Measurements from ENCODE around the gene EGR2.

EGR2 gene

GRCh38 chr10:62816331-62817120 is at the start of gene EGR2:
Gene EGR2, minus strand, starts transcription at chr10:62816366. Its CDS starts 337 bp downstream, at chr10:62816029.
- in situ Hi-C loops (cut with MboI; ENCODE audit: low sequenced_read_pairs): loop anchor here (10.0 to 25.0 kb wide), 2 partner anchors 129 to 202 kb away; no protein-coding TSS in a partner anchor

DNA sequence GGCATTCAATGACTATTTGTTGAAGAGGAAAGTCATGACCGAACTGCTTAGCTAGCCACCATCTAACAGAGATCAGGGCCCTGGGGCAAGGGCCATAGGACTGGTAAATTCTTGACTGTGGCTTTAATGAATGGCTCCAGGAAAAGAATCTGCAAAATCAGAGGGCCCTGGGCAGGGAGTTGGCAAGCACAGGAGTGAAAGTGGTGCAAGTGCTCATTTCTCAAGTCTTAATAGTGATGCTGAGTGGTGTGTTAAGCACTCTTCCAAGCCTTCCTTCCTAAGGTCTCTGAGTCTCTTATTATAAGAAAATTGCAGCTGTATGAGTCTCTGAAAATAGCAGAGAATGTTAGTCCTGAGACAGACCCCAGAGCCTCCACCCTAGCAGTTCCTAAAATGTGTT is 46.3 kb upstream of the EGR2 start:
- in situ Hi-C loops (cut with MboI; ENCODE audit: low sequenced_read_pairs): loop anchor here (25.0 kb wide), 1 partner anchor 225 kb away; no protein-coding TSS in a partner anchor

DNA sequence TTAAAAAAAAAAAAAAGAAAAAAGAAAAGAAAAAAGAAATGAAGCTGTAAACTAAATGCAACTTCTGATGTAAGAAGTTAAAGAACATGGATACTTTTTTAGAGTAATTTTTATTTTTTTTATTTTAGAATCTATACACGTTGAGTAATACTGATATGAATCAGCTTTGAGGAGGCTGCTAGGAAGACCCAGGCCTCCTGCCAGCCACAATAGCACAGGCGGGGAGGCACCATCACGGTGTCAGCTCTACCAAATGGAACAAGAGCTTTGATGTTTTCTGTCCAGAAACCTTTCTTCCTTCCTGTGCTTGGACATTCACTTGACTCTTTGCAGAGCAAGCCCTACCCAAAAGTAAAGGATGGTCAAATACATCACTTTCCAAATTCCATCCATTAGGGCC is 45.3 kb upstream of the EGR2 start:
- in situ Hi-C loops (cut with MboI; ENCODE audit: low sequenced_read_pairs): loop anchor here (25.0 kb wide), 1 partner anchor 226 kb away; no protein-coding TSS in a partner anchor

GRCh38 chr10:62860946-62861345 is 44.8 kb upstream of the EGR2 start:
- in situ Hi-C loops (cut with MboI; ENCODE audit: low sequenced_read_pairs): loop anchor here (25.0 kb wide), 1 partner anchor 226 kb away; no protein-coding TSS in a partner anchor

- in situ Hi-C loops (cut with MboI; ENCODE audit: low sequenced_read_pairs): loop anchor here (25.0 kb wide), 1 partner anchor 229 kb away; no protein-coding TSS in a partner anchor
Measured at GRCh38 chr10:62858364-62858763, 42.2 kb upstream of the EGR2 start.

- in situ Hi-C loops (cut with MboI; ENCODE audit: low sequenced_read_pairs): loop anchor here (25.0 kb wide), 1 partner anchor 231 kb away; no protein-coding TSS in a partner anchor
Measured at GRCh38 chr10:62856021-62856420, 39.9 kb upstream of the EGR2 start.

GRCh38 chr10:62853710-62854109 is 37.5 kb upstream of the EGR2 start:
- in situ Hi-C loops (cut with MboI; ENCODE audit: low sequenced_read_pairs): loop anchor here (25.0 kb wide), 1 partner anchor 234 kb away; no protein-coding TSS in a partner anchor

DNA sequence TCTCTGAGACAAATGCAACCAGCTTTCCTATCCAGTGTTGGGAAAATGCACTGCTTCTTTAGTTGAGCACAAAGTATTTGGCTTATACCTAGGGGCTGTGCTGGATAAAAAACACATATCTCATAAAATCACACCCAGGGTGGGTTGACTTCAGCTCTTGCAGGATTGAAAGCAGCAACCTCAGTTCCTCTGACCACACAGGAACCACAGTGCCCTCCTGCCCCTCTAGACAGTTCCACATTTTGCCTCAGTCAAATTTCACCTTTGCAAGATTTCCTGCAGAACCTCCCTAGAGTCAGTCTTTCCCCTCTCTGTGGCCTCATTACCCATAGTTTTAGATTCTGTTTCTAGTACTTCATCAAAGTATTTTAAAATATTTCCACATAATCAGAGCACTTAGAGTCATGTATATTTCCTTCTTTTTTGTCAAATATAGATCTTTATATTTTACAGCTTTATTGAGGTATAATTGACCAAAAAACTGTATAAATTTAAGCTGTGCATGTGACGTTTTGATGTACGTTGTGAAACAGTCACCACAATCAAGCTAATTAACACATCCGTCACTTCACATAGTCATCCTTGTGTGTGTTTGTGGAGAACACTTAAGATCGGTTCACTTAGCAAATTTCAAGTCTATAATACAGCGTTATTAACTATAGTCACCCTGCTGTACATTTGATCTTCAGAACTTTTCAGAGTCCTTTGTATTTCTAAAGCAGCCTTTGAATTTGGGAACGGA is 37.0 kb upstream of the EGR2 start:
- in situ Hi-C loops (cut with MboI; ENCODE audit: low sequenced_read_pairs): loop anchor here (25.0 kb wide), 1 partner anchor 234 kb away; no protein-coding TSS in a partner anchor

DNA sequence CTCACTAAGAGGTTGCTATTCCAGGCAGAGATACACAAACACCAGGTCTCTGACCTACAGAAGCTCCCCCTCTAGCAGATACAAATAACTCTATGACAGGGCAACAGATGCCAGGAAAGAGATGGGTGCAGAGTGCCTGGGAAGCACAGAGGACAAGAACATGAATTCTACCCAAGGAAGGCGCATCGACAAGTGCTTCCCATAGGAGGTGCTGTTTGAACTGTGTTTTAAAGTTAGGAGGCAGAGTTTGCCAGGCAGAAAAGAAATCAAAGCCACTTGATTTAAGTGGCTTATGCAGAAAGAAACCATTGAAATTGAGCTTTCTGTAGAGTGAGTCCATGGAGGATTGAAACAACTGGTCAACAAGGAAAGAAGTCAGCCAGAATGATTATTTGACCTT is 35.3 kb upstream of the EGR2 start:
- in situ Hi-C loops (cut with MboI; ENCODE audit: low sequenced_read_pairs): loop anchor here (25.0 kb wide), 1 partner anchor 236 kb away; no protein-coding TSS in a partner anchor

DNA sequence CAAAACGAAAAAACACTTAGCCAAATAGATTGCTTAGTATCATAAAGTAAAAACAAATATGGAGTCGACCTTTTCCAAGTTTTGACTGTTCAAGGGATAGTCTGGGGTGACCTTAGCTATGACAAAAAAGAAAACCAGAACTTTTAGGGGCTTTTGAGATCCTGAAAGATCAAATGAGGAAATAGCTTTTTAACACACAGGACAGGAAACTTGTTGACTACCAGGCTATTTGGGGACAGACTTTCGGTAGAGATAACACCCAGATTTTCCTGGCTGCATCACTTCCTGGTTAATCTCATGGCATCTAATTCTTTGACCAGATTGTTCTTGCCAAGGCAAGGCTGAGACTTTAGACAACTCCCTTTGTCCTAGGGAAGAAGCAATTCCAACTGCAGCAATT is 34.5 kb upstream of the EGR2 start:
- in situ Hi-C loops (cut with MboI; ENCODE audit: low sequenced_read_pairs): loop anchor here (25.0 kb wide), 1 partner anchor 237 kb away; no protein-coding TSS in a partner anchor

DNA sequence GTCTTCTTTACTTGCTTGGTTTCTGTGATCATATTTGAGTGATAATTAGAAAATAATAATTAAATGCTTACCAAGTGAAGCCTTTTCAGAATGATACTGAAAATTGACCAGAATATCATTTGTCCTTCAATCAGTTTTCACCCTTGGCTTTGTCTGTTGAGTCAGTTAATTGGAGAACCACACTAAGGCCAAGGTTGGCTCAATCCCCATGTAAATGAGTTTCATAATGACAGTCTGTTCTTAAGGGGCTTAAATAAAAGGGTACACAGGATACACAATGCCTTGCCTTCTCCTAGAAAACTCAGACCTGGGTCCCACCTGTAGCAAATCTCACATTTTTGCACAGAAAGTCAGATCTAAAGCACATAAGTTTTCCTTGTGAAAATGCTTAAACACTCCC is 31.3 kb upstream of the EGR2 start:
- in situ Hi-C loops (cut with MboI; ENCODE audit: low sequenced_read_pairs): no loop called here

GRCh38 chr10:62844280-62845011 is 28.3 kb upstream of the EGR2 start:
- in situ Hi-C loops (cut with MboI; ENCODE audit: low sequenced_read_pairs): no loop called here

DNA sequence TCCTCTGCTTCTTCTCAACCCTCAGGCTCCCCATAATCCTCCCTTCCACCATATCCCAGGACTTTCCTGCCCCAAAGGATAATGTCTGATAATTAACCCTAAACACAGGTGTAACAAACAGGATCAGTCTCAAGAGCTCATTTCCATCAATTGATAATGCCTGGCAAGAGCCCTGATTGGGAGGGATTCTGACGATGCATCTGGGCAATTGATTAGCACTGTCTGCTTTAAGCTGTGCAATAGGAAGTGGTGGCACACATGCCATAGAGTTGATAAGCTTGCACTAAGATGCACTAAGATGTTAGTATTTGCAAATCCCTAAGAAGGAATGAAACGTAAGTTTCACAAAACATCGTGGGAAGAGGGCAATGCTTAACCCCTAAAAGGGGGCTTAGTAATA is 27.4 kb upstream of the EGR2 start:
- in situ Hi-C loops (cut with MboI; ENCODE audit: low sequenced_read_pairs): no loop called here

- in situ Hi-C loops (cut with MboI; ENCODE audit: low sequenced_read_pairs): no loop called here
Measured at GRCh38 chr10:62842983-62843382, 26.8 kb upstream of the EGR2 start.

DNA sequence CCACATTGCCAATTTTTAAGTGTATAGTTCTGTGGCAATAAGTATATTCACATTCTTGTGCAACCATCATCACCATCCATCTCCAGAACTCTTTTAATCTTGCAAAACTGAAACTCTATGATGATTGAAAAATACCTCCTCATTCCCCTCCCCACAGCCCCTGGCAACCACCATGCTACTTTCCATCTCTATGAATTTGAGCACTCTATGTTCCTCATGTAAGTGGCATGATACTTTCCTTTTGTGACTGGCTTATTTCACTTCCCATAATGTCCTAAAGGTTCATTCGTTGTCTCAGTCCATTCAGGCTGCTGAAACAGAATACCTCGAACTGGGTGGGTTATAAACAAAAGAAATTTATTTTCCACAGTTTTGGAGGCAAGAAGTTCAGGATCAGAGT is 23.4 kb upstream of the EGR2 start:
- in situ Hi-C loops (cut with MboI; ENCODE audit: low sequenced_read_pairs): no loop called here

- in situ Hi-C loops (cut with MboI; ENCODE audit: low sequenced_read_pairs): no loop called here
Measured at GRCh38 chr10:62831346-62831745, 15.2 kb upstream of the EGR2 start.

- in situ Hi-C loops (cut with MboI; ENCODE audit: low sequenced_read_pairs): no loop called here
Measured at GRCh38 chr10:62830679-62831078, 14.5 kb upstream of the EGR2 start.

GRCh38 chr10:62829622-62830021 is 13.5 kb upstream of the EGR2 start:
- in situ Hi-C loops (cut with MboI; ENCODE audit: low sequenced_read_pairs): no loop called here

- in situ Hi-C loops (cut with MboI; ENCODE audit: low sequenced_read_pairs): no loop called here
Measured at GRCh38 chr10:62826273-62826672, 10.1 kb upstream of the EGR2 start.

GRCh38 chr10:62820586-62820985 is 4.4 kb upstream of the EGR2 start:
- in situ Hi-C loops (cut with MboI; ENCODE audit: low sequenced_read_pairs): loop anchor here (25.0 kb wide), 1 partner anchor 133 kb away; no protein-coding TSS in a partner anchor
